Fibroblast of upper back skin (primary cell): Measurements from ENCODE around the gene NLRP9.

Source experiments
- DNase-seq: peaks from one replicate; pipeline ENCODE4 v3.0.0-alpha.2; 2013

Gene NLRP9

GRCh38 chr19:55702131-55702627, 36.0 kb downstream of the NLRP9 start:
- DNase-seq, result no peak

GRCh38 chr19:55700813-55701212, 37.4 kb downstream of the NLRP9 start:
- DNase-seq, result no peak

DNA sequence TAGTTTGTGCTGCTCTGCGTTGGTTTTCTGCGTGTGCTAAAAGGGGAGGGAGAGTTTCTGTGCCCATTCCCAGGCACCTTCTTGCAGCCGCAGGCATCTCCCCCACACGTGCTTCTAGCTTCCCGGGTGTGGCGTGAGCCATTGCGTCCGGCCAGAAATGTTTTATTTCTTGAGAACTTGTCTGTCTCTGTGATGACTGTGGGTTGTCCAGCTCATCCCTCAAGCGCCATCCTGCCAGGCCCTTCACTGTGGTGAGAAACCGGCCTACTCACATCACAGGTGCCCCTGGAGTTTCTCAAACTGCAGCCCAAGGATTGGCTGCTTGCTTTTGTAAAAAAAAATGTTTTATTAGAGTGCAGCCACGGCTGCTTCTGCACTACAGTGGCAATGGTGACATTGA, 39.0 kb downstream of the NLRP9 start:
- no peak for DNase-seq

- no peak for DNase-seq
Measured at GRCh38 chr19:55698256-55698655, 39.9 kb downstream of the NLRP9 start.

DNA sequence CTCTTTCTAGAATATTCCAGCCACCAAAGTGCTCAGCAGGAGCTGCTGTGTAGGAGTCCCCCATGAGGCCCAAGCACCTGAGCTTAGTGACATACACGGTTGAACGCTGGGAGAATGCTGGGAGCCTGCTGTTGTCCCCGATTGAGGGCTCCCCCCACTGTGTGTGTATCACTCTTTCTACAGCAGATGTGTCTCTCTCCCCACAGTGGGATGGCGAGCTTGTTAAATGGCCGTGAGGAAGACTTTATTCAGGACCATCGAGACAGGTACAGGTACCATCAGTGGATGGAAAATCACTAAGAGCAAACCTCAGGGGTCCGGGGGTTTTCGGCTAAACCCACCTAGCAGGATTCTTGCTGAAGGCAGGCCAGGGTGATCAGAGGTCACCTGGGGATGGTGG, 40.5 kb downstream of the NLRP9 start:
- no peak for DNase-seq

- DNase-seq, result no peak
Measured at GRCh38 chr19:55697069-55697440, 41.1 kb downstream of the NLRP9 start.

- no peak for DNase-seq
Measured at GRCh38 chr19:55696301-55697068, 41.7 kb downstream of the NLRP9 start.

DNA sequence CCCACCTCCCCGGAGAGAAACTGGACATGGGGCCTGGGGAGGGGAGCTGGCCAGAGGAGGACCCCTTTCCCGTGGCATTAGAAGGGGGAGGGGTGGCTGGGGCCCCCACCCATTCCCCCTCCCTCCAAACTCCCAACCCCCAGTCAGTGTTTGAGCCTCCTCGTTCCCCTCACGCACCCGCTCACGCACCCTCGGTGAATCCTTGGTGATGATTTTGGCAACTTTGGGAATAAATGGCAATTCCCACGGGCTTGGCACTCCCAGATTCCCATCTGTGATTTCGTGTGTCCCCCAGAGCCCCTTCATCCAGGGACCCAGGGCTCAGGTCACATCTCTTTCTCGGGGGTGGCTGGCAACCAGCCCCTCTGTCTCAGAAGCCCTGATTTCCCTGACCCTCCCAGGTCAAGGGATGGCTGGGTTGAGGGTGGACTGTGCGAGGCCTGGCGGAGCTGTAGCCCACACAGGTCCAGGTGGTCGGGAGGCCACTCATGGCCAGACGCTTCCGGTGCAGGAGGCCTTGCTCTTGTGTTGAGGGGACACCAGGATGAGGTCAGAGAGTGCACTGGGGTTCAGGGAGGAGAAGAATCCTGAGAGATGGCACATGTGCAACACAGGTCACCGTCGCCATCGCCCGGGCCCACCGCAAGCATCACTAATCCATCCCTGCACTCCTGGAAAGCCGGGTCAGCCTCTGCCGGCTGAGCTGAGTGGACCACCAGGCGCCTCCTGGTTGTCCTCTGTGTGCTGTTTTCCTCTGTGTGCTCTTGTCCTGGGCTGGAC, 42.5 kb downstream of the NLRP9 start:
- DNase-seq, result no peak

DNA sequence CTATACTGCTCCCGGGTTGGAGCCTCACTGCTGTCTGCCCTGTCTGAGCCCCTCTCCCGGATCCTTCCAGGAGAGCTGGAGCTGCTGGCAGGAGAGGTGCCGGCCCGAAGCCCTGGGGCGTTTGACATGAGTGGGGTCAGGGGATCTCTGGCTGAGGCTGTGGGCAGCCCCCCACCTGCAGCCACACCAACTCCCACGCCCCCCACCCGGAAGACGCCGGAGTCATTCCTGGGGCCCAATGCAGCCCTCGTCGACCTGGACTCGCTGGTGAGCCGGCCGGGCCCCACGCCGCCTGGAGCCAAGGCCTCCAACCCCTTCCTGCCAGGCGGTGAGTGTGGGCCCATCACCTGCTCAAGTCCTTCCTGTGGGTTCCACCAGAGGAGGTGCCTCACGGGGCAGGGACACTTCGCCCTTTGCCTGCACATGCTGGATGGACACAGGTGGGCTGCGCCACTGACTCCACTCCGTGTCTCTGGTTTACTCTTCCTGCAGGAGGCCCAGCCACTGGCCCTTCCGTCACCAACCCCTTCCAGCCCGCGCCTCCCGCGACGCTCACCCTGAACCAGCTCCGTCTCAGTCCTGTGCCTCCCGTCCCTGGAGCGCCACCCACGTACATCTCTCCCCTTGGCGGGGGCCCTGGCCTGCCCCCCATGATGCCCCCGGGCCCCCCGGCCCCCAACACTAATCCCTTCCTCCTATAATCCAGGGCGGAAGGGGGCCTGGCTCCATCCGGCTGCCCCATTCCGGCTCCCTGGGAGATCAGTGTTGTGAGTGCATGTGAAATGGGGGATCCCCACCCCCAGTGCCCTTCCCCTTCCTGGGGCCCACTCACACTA, 43.3 kb downstream of the NLRP9 start:
- no peak for DNase-seq

GRCh38 chr19:55694241-55694655, 44.0 kb downstream of the NLRP9 start:
- DNase-seq, result no peak

GRCh38 chr19:55693336-55693974, 44.7 kb downstream of the NLRP9 start:
- no peak for DNase-seq

DNA sequence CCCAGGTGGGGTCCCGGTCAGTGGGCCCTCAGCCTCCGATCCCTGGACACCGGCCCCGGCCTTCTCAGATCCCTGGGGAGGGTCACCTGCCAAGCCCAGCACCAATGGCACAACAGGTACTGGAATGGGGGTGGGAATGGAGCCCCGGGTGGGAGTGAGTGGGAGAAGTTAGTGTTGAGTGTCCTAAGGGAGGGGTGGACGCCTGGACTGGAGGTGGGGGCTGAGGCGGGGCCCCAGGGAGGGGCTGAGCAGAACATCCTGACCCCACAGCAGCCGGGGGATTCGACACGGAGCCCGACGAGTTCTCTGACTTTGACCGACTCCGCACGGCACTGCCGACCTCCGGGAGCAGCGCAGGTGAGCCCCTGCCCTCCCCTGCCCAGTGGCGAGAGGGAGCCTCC, 45.5 kb downstream of the NLRP9 start:
- DNase-seq, result no peak

DNA sequence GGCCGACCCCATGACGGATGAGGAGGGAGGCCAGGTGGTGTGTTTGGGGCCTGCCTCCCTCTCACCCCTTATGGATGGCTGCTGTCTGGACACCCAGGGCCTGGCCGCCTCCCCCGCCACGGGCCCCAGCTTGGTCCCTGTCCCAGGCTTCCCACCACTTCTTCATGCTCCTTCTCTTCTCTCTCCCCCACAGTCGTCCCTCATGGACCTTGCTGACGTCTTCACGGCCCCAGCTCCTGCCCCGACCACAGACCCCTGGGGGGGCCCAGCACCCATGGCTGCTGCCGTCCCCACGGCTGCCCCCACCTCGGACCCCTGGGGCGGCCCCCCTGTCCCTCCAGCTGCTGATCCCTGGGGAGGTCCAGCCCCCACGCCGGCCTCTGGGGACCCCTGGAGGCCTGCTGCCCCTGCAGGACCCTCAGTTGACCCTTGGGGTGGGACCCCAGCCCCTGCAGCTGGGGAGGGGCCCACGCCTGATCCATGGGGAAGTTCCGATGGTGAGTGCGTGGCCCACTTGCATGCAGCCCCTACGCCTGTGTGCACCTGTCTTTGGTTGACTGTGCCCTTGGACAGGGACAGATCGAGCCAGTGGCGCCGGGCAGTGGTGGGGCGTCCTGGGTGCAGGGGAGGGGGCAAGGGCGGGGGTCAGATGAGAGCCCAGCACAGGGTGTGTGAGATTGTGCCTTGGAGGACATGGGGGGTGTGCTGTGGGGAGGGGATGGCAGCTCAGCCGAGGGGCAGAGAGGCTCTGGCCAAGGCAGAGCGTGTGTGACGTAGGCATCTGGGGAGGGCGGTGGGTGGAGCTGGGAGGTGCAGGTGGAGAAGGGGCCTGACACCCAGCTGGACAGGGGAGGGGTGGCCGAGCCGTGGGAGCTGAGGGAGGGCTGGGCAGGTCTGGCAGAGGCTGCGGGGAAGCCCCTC, 46.4 kb downstream of the NLRP9 start:
- no peak for DNase-seq

- DNase-seq, result no peak
Measured at GRCh38 chr19:55690769-55691545, 47.2 kb downstream of the NLRP9 start.

DNA sequence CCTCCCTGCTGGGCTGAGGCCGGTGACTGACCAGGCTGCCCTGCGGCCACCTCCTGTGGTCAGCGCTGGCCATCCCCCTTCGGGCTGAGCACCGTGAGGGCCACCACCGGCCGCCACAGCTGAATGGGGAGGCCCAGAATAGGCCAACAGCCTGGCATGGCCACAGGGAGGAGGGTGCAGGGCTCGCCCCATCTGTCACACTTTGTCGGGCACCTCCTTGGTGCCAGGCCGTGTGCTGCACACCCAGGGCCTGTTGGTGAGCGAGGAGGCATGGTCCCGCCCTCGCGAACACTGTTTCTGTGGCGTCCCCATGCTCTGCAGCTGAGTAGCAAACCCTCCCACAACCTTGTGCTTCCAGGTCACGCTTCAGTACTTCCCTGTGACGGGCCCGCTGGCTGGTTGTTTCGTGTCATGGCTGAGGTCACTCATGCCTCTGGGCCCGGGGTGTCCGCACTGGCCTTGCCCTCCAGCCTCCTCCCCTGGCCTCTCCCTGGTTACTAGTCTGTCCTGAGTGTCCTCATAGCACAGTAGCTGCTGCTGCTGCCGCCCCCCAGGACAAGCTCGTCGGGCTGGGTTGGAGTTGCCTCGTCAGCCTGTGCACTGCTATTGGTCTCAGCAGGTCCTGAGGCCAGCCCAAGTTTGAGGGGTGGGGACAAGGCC, 48.0 kb downstream of the NLRP9 start:
- DNase-seq, result no peak

GRCh38 chr19:55689411-55690108, 48.6 kb downstream of the NLRP9 start:
- DNase-seq, result no peak

DNA sequence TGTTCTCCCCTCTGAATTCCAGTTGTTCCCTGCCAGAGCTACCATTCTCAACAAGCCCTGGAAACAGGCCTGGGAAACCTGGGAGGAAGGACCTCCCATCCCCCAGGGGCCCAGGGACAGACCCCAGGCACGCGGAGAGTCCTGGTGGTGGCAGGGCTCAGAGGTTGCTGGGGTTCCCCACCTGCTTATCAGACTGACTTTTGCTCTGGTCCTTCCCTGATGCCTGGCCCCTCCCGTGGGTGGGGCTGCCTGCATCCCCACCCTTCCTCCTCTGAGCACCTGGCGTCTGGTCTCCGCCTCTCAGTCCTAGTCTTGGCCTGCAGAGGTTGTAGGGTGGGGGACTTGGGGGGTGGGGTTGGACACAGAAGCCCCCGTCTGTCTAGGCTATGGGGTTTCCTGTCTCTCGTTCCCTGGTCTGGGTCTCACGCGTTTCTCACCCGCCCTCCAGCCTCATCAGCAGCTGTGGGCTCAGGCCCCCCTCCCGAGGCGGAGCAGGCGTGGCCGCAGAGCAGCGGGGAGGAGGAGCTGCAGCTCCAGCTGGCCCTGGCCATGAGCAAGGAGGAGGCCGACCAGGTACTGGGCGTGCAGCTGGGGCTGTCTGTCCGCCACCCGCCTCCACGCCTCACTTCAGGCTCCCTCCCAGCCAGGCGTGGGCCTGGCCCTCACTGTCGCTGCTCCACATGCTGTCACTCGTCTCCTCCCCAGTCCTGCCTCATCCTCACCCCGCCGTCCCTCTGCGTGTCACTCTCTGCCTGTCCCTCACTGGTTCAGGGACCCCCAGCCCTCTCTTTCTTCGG, 49.6 kb downstream of the NLRP9 start:
- DNase-seq, result no peak

DNA sequence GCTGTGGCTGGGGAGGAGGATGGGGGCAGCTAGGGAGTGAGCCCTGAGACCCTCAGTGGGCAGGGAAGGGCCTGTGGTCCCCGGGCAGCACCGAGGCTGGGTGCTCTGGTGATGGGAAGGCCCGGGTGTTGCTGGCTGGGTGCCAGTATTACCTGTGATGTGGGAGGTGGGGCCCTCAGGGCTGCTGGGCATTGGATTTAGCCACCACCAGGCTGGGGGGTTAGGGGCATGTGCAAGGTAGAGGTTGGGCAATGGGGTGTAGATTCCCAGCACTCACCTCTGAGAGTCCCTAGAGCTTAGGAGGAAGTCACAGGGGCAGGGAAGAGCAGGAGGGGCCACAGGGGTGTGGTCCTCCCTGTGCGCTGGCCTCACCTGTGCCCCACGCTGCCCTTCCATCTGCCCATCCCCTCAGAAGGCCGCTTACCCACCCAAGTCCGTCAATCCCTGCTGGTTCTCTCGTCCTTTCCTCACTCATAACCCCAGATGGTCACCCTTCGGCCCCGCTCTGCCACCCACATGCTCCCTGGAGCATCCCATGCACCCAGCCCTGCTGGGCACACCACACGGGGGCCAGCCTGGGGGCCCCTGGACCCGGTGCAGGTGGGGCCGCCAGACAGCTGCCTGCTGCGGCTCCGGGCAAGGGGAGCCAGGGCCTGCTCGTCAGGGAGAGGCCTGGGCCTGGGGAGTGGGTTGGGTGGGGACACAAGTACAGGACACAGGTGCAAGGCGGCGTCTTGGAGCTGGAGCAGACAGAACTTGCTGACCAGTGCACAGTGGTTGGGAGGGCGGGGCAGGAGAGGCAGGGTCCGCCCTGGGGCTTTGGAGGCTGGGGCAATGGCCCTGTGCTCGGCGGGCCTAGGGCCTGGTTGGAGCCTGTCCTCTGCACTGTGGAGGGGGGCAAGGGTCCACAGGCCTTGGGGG, 50.7 kb downstream of the NLRP9 start:
- no peak for DNase-seq
